Fibroblast of lung (primary cell): ENCODE measurements around the gene FOXF2. TPM values are rescaled to one million over a fixed set of nuclear protein-coding genes. Genes with fewer than 3 reads are reported as not detected.

ENCODE experiments used
- DNase-seq, 2 donors: peaks; one replicate each; pipeline versions ENCODE4 v3.0.0 to v3.0.0-alpha.2; 2010; ENCODE audit warnings: low read depth in 2 of 2
- H2AFZ ChIP-seq: 2 replicates; pipeline ENCODE4 v1.5.1; 2012; ENCODE audit warnings: low read length, control low read depth, inconsistent platforms
- H3K27ac ChIP-seq: 2 replicates; pipeline ENCODE4 v1.5.1; 2011; ENCODE audit warnings: low read length, control low read depth; ENCODE audit not compliant: insufficient read depth
- H3K27me3 ChIP-seq: 2 replicates; pipeline ENCODE4 v1.5.1; 2011; ENCODE audit warnings: mild to moderate bottlenecking, low read length; ENCODE audit not compliant: control insufficient read depth, insufficient read depth
- H3K36me3 ChIP-seq: 2 replicates; pipeline ENCODE4 v1.5.1; 2011; ENCODE audit warnings: low read length; ENCODE audit not compliant: control insufficient read depth, insufficient read depth
- H3K4me1 ChIP-seq: 2 replicates; pipeline ENCODE4 v1.5.1; 2011; ENCODE audit warnings: low read length; ENCODE audit not compliant: control insufficient read depth, insufficient read depth; ENCODE audit errors: extremely low read depth
- H3K4me2 ChIP-seq: 2 replicates; pipeline ENCODE4 v1.5.1; 2011; ENCODE audit warnings: low read length, control low read depth; ENCODE audit not compliant: insufficient read depth; ENCODE audit errors: extremely low read depth
- H3K4me3 ChIP-seq, 4 experiments: fragments of 200-600 bp in 1 of 4; sonication (generic) in 1 of 4; replicated peaks in 1 of 4; 2 replicates each; pipeline ENCODE4 v1.5.1; 2011 to 2016; ENCODE audit warnings: low read length in 4 of 4, low read depth in 3 of 4, mild to moderate bottlenecking in 3 of 4, control low read depth in 2 of 4, inconsistent platforms in 1 of 4, mixed read lengths in 1 of 4; ENCODE audit not compliant: insufficient read depth in 1 of 4; ENCODE audit errors: control extremely low read depth in 1 of 4
- H3K79me2 ChIP-seq: 2 replicates; pipeline ENCODE4 v1.5.1; 2012; ENCODE audit warnings: mild to moderate bottlenecking, low read length, inconsistent platforms; ENCODE audit not compliant: control insufficient read depth, insufficient read depth
- H3K9ac ChIP-seq: 2 replicates; pipeline ENCODE4 v1.5.1; 2011; ENCODE audit warnings: mild to moderate bottlenecking, low read length, control low read depth; ENCODE audit not compliant: insufficient read depth
- H3K9me3 ChIP-seq: 2 replicates; pipeline ENCODE4 v1.5.1; 2012; ENCODE audit warnings: low read depth, low read length; ENCODE audit not compliant: control insufficient read depth, insufficient read depth
- H4K20me1 ChIP-seq: 2 replicates; pipeline ENCODE4 v1.5.1; 2011; ENCODE audit warnings: low read length; ENCODE audit not compliant: control insufficient read depth, insufficient read depth; ENCODE audit errors: extremely low read depth
- EZH2 ChIP-seq: IDR thresholded peaks from 2 replicates; pipeline ENCODE4 v1.5.1; 2012; ENCODE audit warnings: low read length, control low read depth, mild to moderate bottlenecking; ENCODE audit errors: missing control alignments
- polyA minus RNA-seq: library from RNA; depleted of rRNA, polyadenylated mRNA; stranded (reverse); fragments of >200 nt; gene quantifications from 2 replicates; pipeline ENCODE4 v1.2.3, GENCODE V29; 2011; ENCODE audit warnings: low replicate concordance
- polyA plus RNA-seq, 2 donors: library from polyadenylated mRNA; depleted of rRNA in 1 of 2; stranded (reverse) in 1 of 2; unstranded in 1 of 2; fragments of >200 nt; gene quantifications; 2 replicates each; pipeline ENCODE4 v1.2.1, GENCODE V29; 2011 to 2012; ENCODE audit warnings: missing spikeins in 1 of 2
- total RNA-seq: library from RNA; depleted of rRNA; stranded (reverse); fragments of >200 nt; gene quantifications from 2 replicates; pipeline ENCODE4 v1.2.1, GENCODE V29; 2014
- TF ChIP-seq, protein P1 (sequence below), 2 donors: IDR thresholded peaks in 1 of 2; conservative IDR thresholded peaks in 1 of 2; 1 replicate in 1 of 2; 2 replicates in 1 of 2; pipeline ENCODE4 v1.5.1; 2011 to 2012; ENCODE audit warnings: low read length in 2 of 2, control low read depth in 1 of 2, inconsistent platforms in 1 of 2, low read depth in 1 of 2, mild to moderate bottlenecking in 1 of 2

FOXF2 gene
- 29.3 and 32.9 TPM in 2 replicates for total RNA-seq
- 42.5 and 51.7 TPM in 2 replicates for polyA plus RNA-seq
- 43.8 and 52.1 TPM in 2 replicates for polyA plus RNA-seq (2012)
- 51.3 and 72.9 TPM in 2 replicates for polyA minus RNA-seq

DNA sequence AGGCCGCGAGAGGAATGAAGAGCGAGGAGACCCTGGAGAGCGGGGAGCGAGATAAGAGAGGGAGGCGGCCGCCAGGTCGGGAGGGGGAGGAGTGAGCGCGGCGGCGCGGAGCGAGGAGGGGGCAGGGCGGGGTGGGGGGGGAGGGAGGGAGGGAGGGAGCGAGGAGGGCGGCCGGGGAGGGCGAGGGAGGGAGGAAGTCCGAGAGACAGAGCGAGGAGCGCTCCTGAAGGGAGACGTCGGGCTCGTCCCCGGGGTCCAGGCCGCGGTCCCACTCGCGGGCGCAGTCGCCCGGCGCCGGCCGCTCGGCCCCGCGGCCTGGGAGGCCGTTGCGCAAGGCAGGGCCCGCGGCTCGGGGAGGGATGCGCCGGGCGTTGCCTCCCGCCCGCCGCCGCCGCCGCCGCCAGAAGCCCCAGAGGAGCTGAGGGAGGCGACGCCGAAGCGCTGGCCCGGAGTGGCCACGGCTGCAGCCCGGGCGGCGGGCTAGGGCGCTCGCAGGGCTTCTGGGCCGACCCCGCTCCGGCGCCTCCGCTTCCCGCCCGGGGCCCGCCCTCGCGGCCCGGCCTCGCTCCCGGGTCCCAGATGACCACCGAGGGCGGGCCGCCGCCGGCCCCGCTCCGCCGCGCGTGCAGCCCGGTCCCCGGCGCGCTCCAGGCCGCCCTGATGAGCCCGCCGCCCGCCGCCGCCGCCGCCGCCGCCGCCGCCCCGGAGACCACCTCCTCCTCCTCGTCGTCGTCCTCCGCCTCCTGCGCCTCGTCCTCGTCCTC lies at the start of gene FOXF2:
TSS of gene FOXF2 (plus strand) at position 208 of the 764 bp plus-strand sequence. CDS start at position 580, 372 bp downstream.
- Histone ChIP-seq H4K20me1 (no peaks in the 10 kb centered on the region), H3K79me2 (peaks cover 92% of the 10 kb centered on the region), H3K27ac (peak within 1 kb of the TSS; percentile 84), H3K9ac (peak within 1 kb of the TSS; percentile 87), H3K36me3 (peaks cover 7% of the 10 kb centered on the region), H3K4me2 (peak within 1 kb of the TSS; percentile 99), H3K4me1 (peaks cover 4% of the 10 kb centered on the region), H2AFZ (peak within 1 kb of the TSS; percentile 33), H3K4me3 (peak within 1 kb of the TSS; percentile 73 to 99 (median 98)), H3K9me3 (no peaks in the 10 kb centered on the region), H3K27me3 (no peaks in the 10 kb centered on the region)
- peak in 1 of 2 donors; percentile 84 for DNase-seq
- TF ChIP-seq, protein P1, sequence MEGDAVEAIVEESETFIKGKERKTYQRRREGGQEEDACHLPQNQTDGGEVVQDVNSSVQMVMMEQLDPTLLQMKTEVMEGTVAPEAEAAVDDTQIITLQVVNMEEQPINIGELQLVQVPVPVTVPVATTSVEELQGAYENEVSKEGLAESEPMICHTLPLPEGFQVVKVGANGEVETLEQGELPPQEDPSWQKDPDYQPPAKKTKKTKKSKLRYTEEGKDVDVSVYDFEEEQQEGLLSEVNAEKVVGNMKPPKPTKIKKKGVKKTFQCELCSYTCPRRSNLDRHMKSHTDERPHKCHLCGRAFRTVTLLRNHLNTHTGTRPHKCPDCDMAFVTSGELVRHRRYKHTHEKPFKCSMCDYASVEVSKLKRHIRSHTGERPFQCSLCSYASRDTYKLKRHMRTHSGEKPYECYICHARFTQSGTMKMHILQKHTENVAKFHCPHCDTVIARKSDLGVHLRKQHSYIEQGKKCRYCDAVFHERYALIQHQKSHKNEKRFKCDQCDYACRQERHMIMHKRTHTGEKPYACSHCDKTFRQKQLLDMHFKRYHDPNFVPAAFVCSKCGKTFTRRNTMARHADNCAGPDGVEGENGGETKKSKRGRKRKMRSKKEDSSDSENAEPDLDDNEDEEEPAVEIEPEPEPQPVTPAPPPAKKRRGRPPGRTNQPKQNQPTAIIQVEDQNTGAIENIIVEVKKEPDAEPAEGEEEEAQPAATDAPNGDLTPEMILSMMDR (conservative IDR thresholded peaks at IDR 0.05 in 1 of 2, IDR thresholded peaks at IDR 0.05 in 1 of 2; ENCODE audit: low read depth in 1 of 2, low read length in 2 of 2): no peak
- TF ChIP-seq EZH2: no peak

DNA sequence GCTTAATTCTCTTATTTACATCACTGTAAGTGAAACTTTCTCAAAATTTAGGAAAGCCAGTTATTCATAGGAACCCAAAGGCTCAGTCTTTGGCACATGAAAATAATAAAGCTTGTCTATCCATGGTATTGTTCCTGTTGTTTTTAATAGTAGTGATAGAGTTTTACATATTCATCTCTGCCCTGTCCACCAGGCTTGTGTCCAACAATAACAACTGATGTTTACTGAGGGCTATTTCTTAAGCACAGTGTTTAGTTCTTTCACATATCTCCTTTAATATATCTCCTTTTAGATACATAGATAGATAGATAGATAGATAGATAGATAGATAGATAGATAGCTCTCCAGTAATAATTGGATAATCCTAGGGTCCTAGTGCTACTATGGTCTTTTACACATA lies 43.3 kb upstream of the FOXF2 start:
- H3K27ac ChIP-seq: peak overlapping the region; percentile 22
- TF ChIP-seq, protein P1 (conservative IDR thresholded peaks at IDR 0.05 in 1 of 2, IDR thresholded peaks at IDR 0.05 in 1 of 2; ENCODE audit: low read depth in 1 of 2, low read length in 2 of 2): no peak
- TF ChIP-seq EZH2: no peak
- no peaks in the 10 kb centered on the region for H3K27me3 ChIP-seq
- H2AFZ ChIP-seq: no peak overlapping the region
- no peak overlapping the region for H3K9ac ChIP-seq
- H3K4me1 ChIP-seq: peaks cover 18% of the 10 kb centered on the region
- no peaks in the 10 kb centered on the region for H3K36me3 ChIP-seq
- H3K4me2 ChIP-seq: no peak overlapping the region
- H3K4me3 ChIP-seq: no peak overlapping the region
- DNase-seq: peak in 1 of 2 donors; percentile 73
- no peaks in the 10 kb centered on the region for H4K20me1 ChIP-seq
- H3K79me2 ChIP-seq: no peaks in the 10 kb centered on the region
- H3K9me3 ChIP-seq: no peaks in the 10 kb centered on the region

DNA sequence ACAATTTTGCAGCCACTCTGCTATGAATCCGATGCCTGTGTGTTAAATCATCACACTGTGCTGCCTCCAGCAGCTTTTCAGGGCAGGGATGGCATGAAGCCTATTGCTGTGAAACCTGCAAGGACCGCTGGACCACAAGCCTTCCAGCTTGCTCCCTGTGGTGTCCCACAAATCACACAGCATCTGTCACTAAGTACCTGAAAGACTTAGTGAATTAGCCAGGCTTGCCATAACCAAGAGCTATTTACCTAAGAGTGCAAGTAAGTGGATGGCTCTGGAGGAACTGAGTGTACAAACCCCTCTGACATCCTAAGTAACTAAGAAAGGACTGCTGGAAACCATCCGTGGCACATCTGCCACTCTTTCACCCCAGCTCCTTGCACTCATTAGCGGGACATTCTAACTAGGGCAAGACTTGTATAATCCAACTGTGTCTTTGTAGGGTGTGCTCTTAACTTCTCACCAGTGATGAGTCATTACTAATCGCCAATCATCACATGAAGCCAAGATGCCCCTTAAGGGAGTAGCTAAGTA lies 42.8 kb upstream of the FOXF2 start:
- Histone ChIP-seq H3K4me1 (peaks cover 18% of the 10 kb centered on the region), H4K20me1 (no peaks in the 10 kb centered on the region), H3K79me2 (no peaks in the 10 kb centered on the region), H2AFZ (no peak overlapping the region), H3K4me3 (no peak overlapping the region), H3K9ac (no peak overlapping the region), H3K4me2 (peak overlapping the region; percentile 46), H3K27ac (peak overlapping the region; percentile 22), H3K36me3 (no peaks in the 10 kb centered on the region), H3K9me3 (no peaks in the 10 kb centered on the region), H3K27me3 (no peaks in the 10 kb centered on the region)
- TF ChIP-seq, protein P1 (conservative IDR thresholded peaks at IDR 0.05 in 1 of 2, IDR thresholded peaks at IDR 0.05 in 1 of 2; ENCODE audit: low read depth in 1 of 2, low read length in 2 of 2): no peak
- TF ChIP-seq EZH2: no peak
- DNase-seq: peak in 1 of 2 donors; percentile 64
